Left cardiac atrium (tissue), 4 donors: Measurements from ENCODE around the gene PARD3B. TPM values are rescaled to one million over a fixed set of nuclear protein-coding genes. Genes with fewer than 3 reads are reported as not detected.

Source experiments
- ATAC-seq, 2 donors: fragments of 200-7000 bp; cut with Tn5 transposase; one replicate each; pipeline ENCODE4 v1.9.1; 2020; ENCODE audit warnings: mild to moderate bottlenecking in 2 of 2, moderate library complexity in 2 of 2
- DNase-seq: peaks from one replicate; pipeline ENCODE4 v3.0.0-alpha.2; 2020
- intact Hi-C, 2 donors: fragments of 100-400 bp; cut with DNase I; formaldehyde crosslinking; loops; one replicate each; pipeline versions ENCODE4 v1.14.1 to v1.15.1; 2022 to 2023
- total RNA-seq, 2 donors: library from RNA; stranded (reverse); fragmentation: NEBNext Ultra II Directional; extraction: Animal tissue kit (Norgen Biotek cat#: 25700); gene quantifications; one replicate each; pipeline ENCODE4 v1.2.1, GENCODE V29; 2021
- donor health status: DM: no; HTN: yes; CAD: no.
- donor health status: DM: no; HTN: yes; CAD: no; lungs with severe emphysema.
- donor health status: DM: yes; HTN: yes; CAD: no.
- donor health status: Dilated cardiomyopathy.

The PARD3B gene
- total RNA-seq, 2 donors from 2014 or later: 12.5 to 12.6 TPM

- no peak for DNase-seq
- intact Hi-C loops: no loop called here
- no peak for ATAC-seq
Observed at GRCh38 chr2:204948024-204948763, 402.9 kb downstream of the PARD3B start.

DNA sequence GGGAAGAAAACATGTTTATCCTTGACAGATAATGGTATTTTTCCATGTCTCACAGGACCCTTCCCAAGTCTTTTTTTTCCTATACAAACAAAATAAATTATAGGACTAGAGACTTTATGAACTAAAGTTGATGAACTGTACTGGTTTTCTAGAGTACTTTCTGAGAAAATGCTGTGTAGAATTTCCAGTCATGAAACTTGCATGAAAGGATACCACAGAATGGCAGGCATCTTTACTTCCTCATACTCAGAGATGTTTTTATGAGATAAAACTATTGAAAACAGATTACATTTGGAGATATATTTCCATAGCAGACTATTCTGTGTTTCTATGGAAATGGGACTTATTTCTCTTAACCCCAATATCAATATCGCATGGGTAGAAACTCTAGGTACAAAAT is 403.5 kb downstream of the PARD3B start:
- intact Hi-C loops: no loop called here
- no peak for ATAC-seq
- no peak for DNase-seq

DNA sequence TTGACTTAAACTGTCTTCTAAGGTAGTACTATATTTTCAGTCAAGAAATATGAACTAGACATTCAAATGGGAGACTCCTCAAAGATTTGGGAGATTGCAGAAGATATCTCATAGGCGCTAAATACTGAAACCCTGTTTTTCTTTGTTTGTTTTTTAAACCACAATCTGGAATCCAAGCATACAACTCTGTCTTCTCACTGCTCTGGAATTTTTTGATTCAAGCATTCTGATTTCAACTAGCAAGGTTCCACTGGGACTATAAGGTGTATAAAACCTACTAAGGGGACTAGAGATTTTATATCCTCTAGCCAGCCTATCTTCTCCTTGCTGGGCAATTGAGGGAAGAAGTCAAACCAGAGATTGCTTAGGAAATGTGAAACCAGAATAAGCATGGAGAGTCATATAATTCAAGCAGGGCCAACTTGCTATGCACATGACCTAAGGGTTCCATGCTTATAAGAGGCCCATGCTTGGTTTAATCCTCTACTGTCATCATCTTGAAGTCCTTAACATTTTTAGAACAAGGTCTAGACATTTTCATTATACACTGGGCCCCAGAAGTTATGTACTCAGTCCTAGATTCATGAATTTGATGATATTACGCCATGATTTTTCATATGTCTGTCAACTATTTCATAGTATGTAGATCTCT is 405.5 kb downstream of the PARD3B start:
- ATAC-seq: no peak
- DNase-seq: no peak
- intact Hi-C loops: no loop called here

DNA sequence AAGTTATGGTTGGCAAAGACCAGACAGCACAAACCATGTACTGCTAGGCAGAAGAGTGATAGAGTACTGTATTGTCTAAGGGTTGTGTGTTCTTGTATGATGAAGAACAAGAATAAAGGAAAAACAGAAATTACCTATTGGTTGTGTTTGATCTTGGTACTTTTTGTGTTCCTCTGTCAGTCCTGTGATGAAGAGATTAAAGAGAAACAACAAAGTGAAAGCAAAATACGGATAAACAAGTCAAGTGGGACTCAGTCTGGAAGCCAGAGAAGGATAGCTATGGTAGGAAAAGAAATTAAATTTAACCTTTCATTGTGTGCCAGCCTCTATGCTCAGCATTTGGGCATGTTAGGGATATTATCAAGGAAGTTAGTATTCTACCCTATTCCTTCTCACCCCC is 413.1 kb downstream of the PARD3B start:
- no peak for ATAC-seq
- intact Hi-C loops: no loop called here
- no peak for DNase-seq

- no peak for ATAC-seq
- intact Hi-C loops: no loop called here
Observed at GRCh38 chr2:204964414-204964813, 419.1 kb downstream of the PARD3B start.

DNA sequence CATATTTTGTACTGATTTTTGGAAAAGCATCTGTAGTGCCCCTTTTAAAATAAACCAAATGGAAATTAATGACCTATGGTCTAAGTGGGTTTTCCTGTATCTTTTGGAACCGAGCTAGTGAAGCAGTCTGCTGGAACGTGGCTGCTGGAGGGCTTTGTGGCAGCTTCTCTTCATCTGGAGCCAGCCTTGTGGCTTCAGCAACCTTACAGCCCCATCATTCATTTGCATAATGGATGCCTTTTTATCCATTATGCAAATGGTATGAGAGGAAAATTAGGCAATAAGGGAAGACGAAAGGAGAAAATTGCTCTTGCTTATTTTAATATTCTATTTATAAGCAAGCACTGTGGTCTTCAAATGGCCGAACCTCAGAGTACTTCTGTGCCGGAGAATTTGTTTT is 421.0 kb downstream of the PARD3B start:
- DNase-seq (no peak), ATAC-seq (no peak)
- intact Hi-C loops: no loop called here

More at GRCh38 chr2:204964414-204964813, 419.1 kb downstream of the PARD3B start:
- no peak for DNase-seq

DNA sequence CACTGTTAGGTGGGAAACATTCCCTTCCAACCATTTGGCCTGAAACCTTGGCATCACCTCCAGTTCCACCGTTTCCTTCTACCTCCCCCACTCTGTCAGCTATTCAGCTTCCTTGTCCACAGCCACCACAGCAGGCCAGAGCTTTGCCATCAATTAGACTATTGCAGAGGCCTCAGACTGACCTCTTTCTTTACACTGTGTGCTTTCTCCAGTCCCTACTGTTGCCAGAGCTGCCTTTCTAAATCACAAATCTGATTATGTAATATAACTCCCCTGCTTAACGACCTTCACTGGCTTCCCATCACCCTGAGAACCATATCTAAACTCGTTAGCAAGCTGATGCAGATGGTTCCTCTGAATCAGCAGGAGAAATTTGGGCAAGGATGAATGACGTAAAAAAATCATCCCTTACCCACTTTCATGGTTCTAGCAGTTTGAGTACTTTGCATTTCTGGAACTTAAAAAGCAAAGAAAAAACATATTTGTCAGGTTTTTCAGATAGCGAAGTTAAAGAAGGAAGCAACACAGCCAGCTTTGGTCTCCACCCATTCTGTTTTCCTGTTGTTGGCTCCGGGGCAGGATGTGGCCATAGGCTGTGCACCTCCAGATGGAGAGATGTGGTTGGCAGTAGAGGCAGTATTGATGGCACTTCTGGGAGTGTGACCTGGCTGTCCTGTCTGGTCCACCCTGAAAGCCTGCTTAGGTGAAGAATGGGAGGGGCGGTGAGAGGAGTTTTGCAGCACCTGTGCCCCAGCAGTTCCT is 422.1 kb downstream of the PARD3B start:
- ATAC-seq: peak in 1 of 2 donors; percentile 36
- intact Hi-C loops: no loop called here
- DNase-seq: no peak

DNA sequence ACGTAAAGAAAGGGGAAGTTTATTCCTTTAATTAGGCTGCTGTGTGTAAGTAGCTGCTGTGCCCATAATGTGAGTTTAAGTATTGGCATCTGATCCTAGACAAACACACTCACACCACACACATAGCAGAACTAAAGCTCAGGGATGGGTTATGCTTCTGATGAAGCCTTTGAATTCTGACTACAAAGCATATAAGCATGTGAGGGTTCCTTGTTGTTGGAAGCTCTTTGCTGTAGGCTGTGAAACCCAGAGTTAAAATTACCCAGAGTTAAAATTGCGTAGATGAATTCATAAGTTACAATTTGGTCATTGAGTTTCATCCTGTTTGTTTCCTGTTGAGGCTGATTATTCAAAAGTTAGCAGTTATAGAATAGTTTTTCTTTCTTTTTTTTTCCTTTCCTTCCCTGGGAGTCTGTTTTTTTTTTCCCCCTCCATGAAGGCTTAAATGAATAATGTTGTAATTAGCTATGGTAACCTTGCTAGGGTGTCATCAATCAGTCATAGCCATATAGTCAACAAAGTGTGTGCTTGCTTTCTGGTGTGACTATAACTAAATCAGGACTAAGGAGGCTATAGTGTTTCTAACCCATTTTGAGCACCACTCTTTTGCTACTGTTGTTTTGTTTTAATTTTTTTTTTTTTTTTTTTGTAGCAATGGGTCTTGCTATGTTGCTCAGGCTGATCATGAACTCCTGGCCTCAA is 426.1 kb downstream of the PARD3B start:
- intact Hi-C loops: no loop called here
- ATAC-seq (no peak), DNase-seq (no peak)

- no peak for DNase-seq
- ATAC-seq: no peak
- intact Hi-C loops: no loop called here
Observed at GRCh38 chr2:204972161-204972560, 426.9 kb downstream of the PARD3B start.

DNA sequence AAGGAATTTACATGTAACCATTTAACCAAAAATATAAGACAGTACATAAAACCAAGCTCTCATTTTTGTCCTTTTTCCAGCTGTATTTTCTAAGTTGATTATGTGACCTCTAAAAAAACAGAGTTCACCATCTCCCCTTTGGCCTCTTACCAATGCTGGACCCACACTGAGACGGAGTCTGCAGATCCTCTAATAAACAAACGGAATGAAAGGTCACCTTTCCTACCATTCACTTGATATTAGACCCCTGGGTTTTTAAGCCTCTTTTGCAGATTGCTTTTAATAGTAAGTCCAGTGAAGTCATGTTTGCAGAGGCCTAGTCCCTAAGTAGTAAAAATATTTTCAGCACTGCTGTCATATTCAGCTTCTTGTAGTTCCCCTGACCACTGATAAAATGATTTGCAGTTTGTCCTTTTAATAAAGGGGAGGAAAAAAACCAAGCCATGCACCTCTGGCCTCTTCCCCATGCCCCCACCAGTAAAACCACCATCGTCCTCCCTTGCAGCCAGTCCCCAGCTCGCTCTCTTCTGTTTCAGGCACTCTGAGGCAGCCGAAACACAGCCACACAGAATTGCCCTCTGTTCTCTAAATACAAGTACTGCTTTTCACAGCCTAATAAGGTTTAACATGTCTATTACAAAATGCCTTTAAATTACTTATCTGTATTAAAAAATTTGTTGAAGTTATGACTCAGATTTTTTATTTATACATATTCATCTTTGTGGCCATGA is 427.5 kb downstream of the PARD3B start:
- no peak for DNase-seq
- ATAC-seq: no peak
- intact Hi-C loops: no loop called here

- intact Hi-C loops: no loop called here
- no peak for DNase-seq
- no peak for ATAC-seq
Observed at GRCh38 chr2:204973616-204974015, 428.3 kb downstream of the PARD3B start.

DNA sequence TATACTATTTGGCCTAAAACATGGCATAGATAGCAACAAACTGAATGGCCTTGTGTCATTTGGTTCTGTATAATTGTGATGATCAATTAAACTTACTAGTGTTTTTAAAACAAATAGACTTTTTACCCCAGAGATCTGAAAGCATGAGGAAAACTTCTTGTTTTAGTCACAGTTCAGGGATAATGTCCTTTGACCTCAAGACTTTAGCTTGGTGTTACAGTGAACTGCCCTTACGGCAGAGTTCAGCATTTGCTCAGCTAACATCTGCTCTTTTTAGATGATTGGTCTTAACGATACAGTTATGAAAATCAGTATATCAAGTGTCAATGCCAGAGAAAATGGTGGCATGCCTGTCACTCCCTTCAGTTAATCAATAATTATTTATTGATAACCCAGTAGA is 429.2 kb downstream of the PARD3B start:
- intact Hi-C loops: no loop called here
- DNase-seq (no peak), ATAC-seq (no peak)

- DNase-seq (no peak), ATAC-seq (no peak)
- intact Hi-C loops: no loop called here
Observed at GRCh38 chr2:204977914-204978313, 432.6 kb downstream of the PARD3B start.

DNA sequence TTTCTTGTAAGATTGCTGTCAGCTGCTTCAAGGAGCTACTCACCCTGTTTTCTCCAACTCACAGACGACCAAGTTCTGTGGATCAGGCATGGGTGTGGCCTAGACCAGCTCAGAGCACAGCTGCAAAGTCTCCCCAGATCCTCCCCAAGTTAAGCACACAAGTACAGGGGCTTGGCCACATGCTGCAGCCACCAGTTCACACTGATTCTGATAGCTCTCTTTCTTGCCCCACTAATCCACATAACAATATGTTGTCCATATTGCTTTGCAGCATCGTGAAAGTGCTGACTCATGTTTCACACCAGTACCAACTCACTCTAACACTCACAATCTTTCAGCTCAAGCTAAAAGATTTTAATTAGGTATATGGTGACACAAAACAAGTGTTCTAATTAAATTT is 437.0 kb downstream of the PARD3B start:
- ATAC-seq (no peak), DNase-seq (no peak)
- intact Hi-C loops: no loop called here

GRCh38 chr2:204984518-204984917 is 439.2 kb downstream of the PARD3B start:
- intact Hi-C loops: no loop called here
- no peak for ATAC-seq
- no peak for DNase-seq

DNA sequence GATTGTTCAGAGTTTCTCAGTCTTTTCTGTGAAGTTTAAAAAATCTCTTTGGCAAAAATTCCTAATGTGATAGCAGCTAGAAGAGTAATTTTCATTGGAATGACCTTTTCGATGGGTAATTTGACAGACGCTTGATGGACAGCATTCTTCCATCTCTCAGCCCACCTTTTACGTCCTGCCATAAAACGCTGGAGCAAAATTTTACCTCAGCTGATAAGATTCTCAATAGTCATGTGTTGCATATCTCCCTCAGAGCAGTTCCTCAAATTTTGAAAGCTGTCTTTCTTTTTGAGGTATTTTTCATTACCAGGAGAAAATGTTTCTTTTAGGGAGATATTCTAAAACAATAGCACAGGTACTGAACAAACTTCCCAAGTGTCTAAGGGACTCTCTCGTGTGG is 441.4 kb downstream of the PARD3B start:
- intact Hi-C loops: no loop called here
- no peak for ATAC-seq
- DNase-seq: no peak

DNA sequence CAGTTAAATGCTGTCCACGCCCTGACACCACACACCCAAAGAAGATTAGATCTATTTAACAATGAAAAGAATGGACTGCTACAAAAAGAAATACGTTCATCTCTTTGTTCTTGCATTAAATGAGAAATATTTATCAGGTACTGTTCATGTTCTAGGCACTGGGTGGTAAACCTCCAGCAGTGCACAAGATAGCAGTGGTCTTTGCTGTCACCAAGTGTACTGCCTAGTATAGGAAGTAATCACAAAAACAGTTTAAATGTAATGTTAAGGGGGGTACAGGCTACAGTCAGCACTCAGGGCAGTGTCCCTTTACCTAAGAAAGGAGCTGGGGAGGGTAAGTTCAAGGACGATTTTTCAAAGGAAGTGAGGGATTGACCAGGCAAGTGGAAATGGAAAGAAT is 443.6 kb downstream of the PARD3B start:
- ATAC-seq: no peak
- no peak for DNase-seq
- intact Hi-C loops: no loop called here

- no peak for ATAC-seq
- DNase-seq: no peak
- intact Hi-C loops: no loop called here
Observed at GRCh38 chr2:204989877-204990276, 444.6 kb downstream of the PARD3B start.

DNA sequence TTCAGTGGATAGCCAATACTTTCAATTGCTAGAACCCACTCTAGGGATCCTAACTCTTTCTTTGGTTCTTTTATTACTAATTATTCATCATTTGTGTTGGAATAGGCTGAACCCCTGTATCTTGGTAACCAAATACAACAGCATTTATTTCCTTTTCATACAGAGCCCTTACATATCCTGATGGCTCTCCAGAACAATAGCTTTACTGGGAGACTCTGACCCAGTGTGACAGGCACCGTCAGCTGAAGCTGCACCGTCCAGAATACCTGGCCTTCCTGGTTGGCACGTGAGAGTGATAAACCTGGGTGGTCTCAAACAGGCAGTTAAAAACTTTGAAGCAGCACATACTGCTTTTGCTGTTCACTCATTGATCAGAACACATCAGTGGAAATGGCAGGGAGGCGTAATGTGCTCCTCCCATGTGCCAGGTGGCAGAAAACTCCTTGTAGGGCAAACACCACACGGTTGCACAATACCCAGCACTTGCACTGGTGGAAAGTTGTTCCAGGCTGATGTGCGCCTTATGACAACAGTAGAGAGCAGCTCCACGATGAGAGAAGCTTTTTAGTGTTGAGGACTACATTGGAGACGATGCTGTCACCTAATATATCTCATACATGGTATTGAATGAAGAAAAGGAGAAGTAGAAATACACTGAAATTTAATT is 456.2 kb downstream of the PARD3B start:
- DNase-seq (no peak), ATAC-seq (no peak)
- intact Hi-C loops: no loop called here
